RWPE1 (cell line): ENCODE results near the gene HS6ST1.

Experiments used
- CTCF ChIA-PET: fragments of 350-600 bp; sonication (Branson Sonifier 250); formaldehyde crosslinking; extraction: SDS; loops from one replicate; lab custom pipeline; 2021; lab: Yijun Ruan, JAX
- POLR2A ChIA-PET: fragments of 400-600 bp; formaldehyde crosslinking; extraction: SDS; loops from one replicate; lab custom pipeline; 2020; ENCODE audit warnings: antibody characterized with exemption; ENCODE audit not compliant: low non-redundant PET; lab: Yijun Ruan, JAX
- DNase-seq: peaks from one replicate; pipeline ENCODE4 v3.0.0; 2012; ENCODE audit warnings: low spot score
- H3K27ac ChIP-seq: fragments of 450-650 bp; 2 replicates; pipeline ENCODE4 v1.5.1; 2017
- CTCF ChIP-seq: fragments of 450-650 bp; conservative IDR thresholded peaks from 2 replicates; pipeline ENCODE4 v1.5.1; 2017; ENCODE audit warnings: low read depth, mild to moderate bottlenecking

HS6ST1 gene

GRCh38 chr2:128288781-128289180 is 29.9 kb downstream of the HS6ST1 start:
- POLR2A ChIA-PET, result no interaction called here
- TF ChIP-seq CTCF, result no peak
- H3K27ac ChIP-seq, result no peak overlapping the region
- no peak for DNase-seq
- CTCF ChIA-PET, result no interaction called here

- ChIA-PET CTCF (no interaction called here), POLR2A (no interaction called here)
- no peak for TF ChIP-seq CTCF
- no peak overlapping the region for H3K27ac ChIP-seq
- no peak for DNase-seq
These were observed 30.6 kb downstream of the HS6ST1 start for GRCh38 chr2:128287780-128288735.

- no peak for TF ChIP-seq CTCF
- DNase-seq, result no peak
- no peak overlapping the region for H3K27ac ChIP-seq
- POLR2A ChIA-PET, result no interaction called here
- CTCF ChIA-PET, result interaction anchor here (0.5 kb wide), 1 partner anchor 698 kb away, joined by 4 read pairs; no protein-coding TSS in a partner anchor
These were observed 31.5 kb downstream of the HS6ST1 start for GRCh38 chr2:128286905-128287779.

- POLR2A ChIA-PET, result no interaction called here
- TF ChIP-seq CTCF, result no peak
- CTCF ChIA-PET, result interaction anchor here (0.5 kb wide), 1 partner anchor 699 kb away, joined by 4 read pairs; no protein-coding TSS in a partner anchor
- no peak overlapping the region for H3K27ac ChIP-seq
- no peak for DNase-seq
These were observed 32.5 kb downstream of the HS6ST1 start for GRCh38 chr2:128286011-128286721.

GRCh38 chr2:128285329-128285931 is 33.2 kb downstream of the HS6ST1 start:
- H3K27ac ChIP-seq, result no peak overlapping the region
- TF ChIP-seq CTCF, result no peak
- no peak for DNase-seq
- CTCF ChIA-PET, result no interaction called here
- POLR2A ChIA-PET, result no interaction called here
